GM19240 (cell line): ENCODE measurements around the gene SLC25A2.
"Not testable (repeated sequence)": the region's sequence is repeated elsewhere in the genome, so short reads cannot be mapped to it uniquely, and the experiment has no call there.

Experiments used
- DNase-seq: peaks from one replicate; pipeline ENCODE4 v3.0.0; 2011; ENCODE audit warnings: low spot score; ENCODE audit not compliant: insufficient read length

The SLC25A2 gene

GRCh38 chr5:141303756-141304155 lies at the start of gene SLC25A2:
Gene SLC25A2 (minus strand): TSS chr5:141304049. CDS start chr5:141303865, 184 bp downstream.
- DNase-seq = no peak

GRCh38 chr5:141351591-141351990 lies 47.7 kb upstream of the SLC25A2 start:
- no peak for DNase-seq

GRCh38 chr5:141349917-141350619 lies 46.2 kb upstream of the SLC25A2 start, which contains the start of gene PCDHGB1:
Gene PCDHGB1 (plus strand): TSS chr5:141350099. CDS start chr5:141350261, 162 bp downstream.
- no peak for DNase-seq

GRCh38 chr5:141346017-141346416 lies 42.2 kb upstream of the SLC25A2 start:
- not testable (repeated sequence) for DNase-seq

GRCh38 chr5:141345327-141345726 lies 41.5 kb upstream of the SLC25A2 start:
- no peak for DNase-seq

- DNase-seq = no peak
Measured at GRCh38 chr5:141343953-141344463, 40.2 kb upstream of the SLC25A2 start.

- DNase-seq = no peak
Measured at GRCh38 chr5:141343242-141343952, 39.5 kb upstream of the SLC25A2 start, which contains the start of gene PCDHGA3. Gene PCDHGA3 (plus strand): TSS chr5:141343829. CDS start chr5:141344034, 205 bp downstream.

GRCh38 chr5:141342773-141343172 lies 38.9 kb upstream of the SLC25A2 start:
- DNase-seq = no peak

GRCh38 chr5:141340781-141341354 lies 37.0 kb upstream of the SLC25A2 start:
- DNase-seq = not testable (repeated sequence)

GRCh38 chr5:141338538-141339306 lies 34.9 kb upstream of the SLC25A2 start, which contains the start of gene PCDHGA2:
Gene PCDHGA2 (plus strand): TSS chr5:141338760.
- DNase-seq = no peak

GRCh38 chr5:141332571-141332970 lies 28.7 kb upstream of the SLC25A2 start:
- not testable (repeated sequence) for DNase-seq

GRCh38 chr5:141330299-141331080 lies 26.6 kb upstream of the SLC25A2 start, which contains the start of gene PCDHGA1:
Gene PCDHGA1 (plus strand): TSS chr5:141330514.
- DNase-seq = no peak

GRCh38 chr5:141328231-141328630 lies 24.4 kb upstream of the SLC25A2 start:
- DNase-seq = no peak

GRCh38 chr5:141326088-141326854 lies 22.4 kb upstream of the SLC25A2 start:
- no peak for DNase-seq

- DNase-seq = no peak
Measured at GRCh38 chr5:141322261-141322660, 18.4 kb upstream of the SLC25A2 start.

- peak; percentile 59 for DNase-seq
Measured at GRCh38 chr5:141320225-141321169, 16.6 kb upstream of the SLC25A2 start, which contains the start of gene TAF7. Gene TAF7 (minus strand): TSS chr5:141320784. CDS start chr5:141320044, 740 bp downstream.

- no peak for DNase-seq
Measured at GRCh38 chr5:141319699-141320098, 15.8 kb upstream of the SLC25A2 start.

GRCh38 chr5:141319202-141319601 lies 15.4 kb upstream of the SLC25A2 start:
- no peak for DNase-seq
